Activated naive CD8-positive, alpha-beta T cell treated with anti-CD3 and anti-CD28 coated beads for 36 hours (primary cell): ENCODE results near the gene CHN2. TPM values are rescaled to one million over a fixed set of nuclear protein-coding genes. Genes with fewer than 3 reads are reported as not detected.

ENCODE experiments used
- DNase-seq: peaks from one replicate; pipeline ENCODE4 v3.0.0; 2021
- H3K27ac Mint-ChIP-seq: one replicate; pipeline ENCODE4 v1.8.0; 2022; ENCODE audit warnings: mild to moderate bottlenecking, moderate library complexity, mixed read lengths
- H3K27me3 Mint-ChIP-seq: one replicate; pipeline ENCODE4 v1.8.0; 2022; ENCODE audit warnings: mild to moderate bottlenecking, mixed read lengths
- H3K36me3 Mint-ChIP-seq: one replicate; pipeline ENCODE4 v1.8.0; 2021; ENCODE audit warnings: mild to moderate bottlenecking, mixed read lengths
- H3K4me1 Mint-ChIP-seq: one replicate; pipeline ENCODE4 v1.8.0; 2021; ENCODE audit warnings: mixed read lengths
- H3K4me3 Mint-ChIP-seq: one replicate; pipeline ENCODE4 v1.8.0; 2022; ENCODE audit warnings: mild to moderate bottlenecking, moderate library complexity, mixed read lengths
- H3K9me3 Mint-ChIP-seq: one replicate; pipeline ENCODE4 v1.8.0; 2022; ENCODE audit warnings: mixed read lengths
- total RNA-seq, 2 experiments: library from RNA; stranded (reverse); gene quantifications; one replicate each; pipeline ENCODE4 v1.2.3, GENCODE V29; 2021

The CHN2 gene
- total RNA-seq, 2 experiments from 2014 or later, result 0.80 to 1.6 TPM

GRCh38 chr7:29274146-29275017 lies 79.8 kb downstream of the CHN2 start:
- DNase-seq, result no peak
- no peak overlapping the region for H3K4me3 Mint-ChIP-seq
- no peaks in the 10 kb centered on the region for H3K36me3 Mint-ChIP-seq
- H3K27ac Mint-ChIP-seq, result no peak overlapping the region
- H3K4me1 Mint-ChIP-seq, result peaks cover 12% of the 10 kb centered on the region
- no peaks in the 10 kb centered on the region for H3K9me3 Mint-ChIP-seq
- peaks cover 9% of the 10 kb centered on the region for H3K27me3 Mint-ChIP-seq

GRCh38 chr7:29275018-29275318 lies 80.4 kb downstream of the CHN2 start:
- Mint-ChIP-seq H3K27ac (no peak overlapping the region), H3K4me3 (no peak overlapping the region), H3K36me3 (no peaks in the 10 kb centered on the region), H3K9me3 (no peaks in the 10 kb centered on the region), H3K27me3 (peaks cover 10% of the 10 kb centered on the region), H3K4me1 (peaks cover 12% of the 10 kb centered on the region)
- no peak for DNase-seq

- peaks cover 12% of the 10 kb centered on the region for H3K4me1 Mint-ChIP-seq
- no peaks in the 10 kb centered on the region for H3K9me3 Mint-ChIP-seq
Observed at GRCh38 chr7:29275493-29275892, 80.9 kb downstream of the CHN2 start.

GRCh38 chr7:29276199-29276598 lies 81.6 kb downstream of the CHN2 start:
- Mint-ChIP-seq H3K4me3 (no peak overlapping the region), H3K4me1 (peaks cover 9% of the 10 kb centered on the region), H3K27ac (no peak overlapping the region), H3K27me3 (peaks cover 9% of the 10 kb centered on the region), H3K9me3 (no peaks in the 10 kb centered on the region), H3K36me3 (no peaks in the 10 kb centered on the region)
- DNase-seq, result no peak

More at GRCh38 chr7:29275493-29275892, 80.9 kb downstream of the CHN2 start:
- DNase-seq, result no peak
- no peaks in the 10 kb centered on the region for H3K36me3 Mint-ChIP-seq
- peaks cover 9% of the 10 kb centered on the region for H3K27me3 Mint-ChIP-seq
- no peak overlapping the region for H3K4me3 Mint-ChIP-seq
- no peak overlapping the region for H3K27ac Mint-ChIP-seq

- no peak for DNase-seq
- H3K27ac Mint-ChIP-seq, result no peak overlapping the region
Observed at GRCh38 chr7:29276806-29277205, 82.2 kb downstream of the CHN2 start.

GRCh38 chr7:29277436-29278215 lies 83.1 kb downstream of the CHN2 start:
- H3K27me3 Mint-ChIP-seq, result peaks cover 6% of the 10 kb centered on the region
- peaks cover 3% of the 10 kb centered on the region for H3K4me1 Mint-ChIP-seq
- H3K27ac Mint-ChIP-seq, result no peak overlapping the region
- no peak overlapping the region for H3K4me3 Mint-ChIP-seq
- DNase-seq, result no peak
- no peaks in the 10 kb centered on the region for H3K36me3 Mint-ChIP-seq
- no peaks in the 10 kb centered on the region for H3K9me3 Mint-ChIP-seq

More at GRCh38 chr7:29276806-29277205, 82.2 kb downstream of the CHN2 start:
- no peaks in the 10 kb centered on the region for H3K36me3 Mint-ChIP-seq
- H3K27me3 Mint-ChIP-seq, result peaks cover 9% of the 10 kb centered on the region
- H3K9me3 Mint-ChIP-seq, result no peaks in the 10 kb centered on the region
- peaks cover 3% of the 10 kb centered on the region for H3K4me1 Mint-ChIP-seq
- no peak overlapping the region for H3K4me3 Mint-ChIP-seq

GRCh38 chr7:29278337-29279069 lies 83.9 kb downstream of the CHN2 start:
- Mint-ChIP-seq H3K9me3 (no peaks in the 10 kb centered on the region), H3K27me3 (peaks cover 9% of the 10 kb centered on the region), H3K4me3 (no peak overlapping the region), H3K4me1 (peaks cover 3% of the 10 kb centered on the region), H3K27ac (no peak overlapping the region), H3K36me3 (no peaks in the 10 kb centered on the region)
- DNase-seq, result no peak

GRCh38 chr7:29281782-29282541 lies 87.4 kb downstream of the CHN2 start:
- H3K4me3 Mint-ChIP-seq, result no peak overlapping the region

GRCh38 chr7:29282819-29283414 lies 88.3 kb downstream of the CHN2 start:
- Mint-ChIP-seq H3K9me3 (no peaks in the 10 kb centered on the region), H3K27ac (no peak overlapping the region), H3K4me1 (peaks cover 13% of the 10 kb centered on the region), H3K27me3 (peaks cover 24% of the 10 kb centered on the region), H3K4me3 (no peak overlapping the region), H3K36me3 (no peaks in the 10 kb centered on the region)
- DNase-seq, result no peak

More at GRCh38 chr7:29281782-29282541, 87.4 kb downstream of the CHN2 start:
- DNase-seq, result no peak
- peaks cover 18% of the 10 kb centered on the region for H3K27me3 Mint-ChIP-seq
- no peaks in the 10 kb centered on the region for H3K36me3 Mint-ChIP-seq
- H3K27ac Mint-ChIP-seq, result no peak overlapping the region
- peaks cover 15% of the 10 kb centered on the region for H3K4me1 Mint-ChIP-seq
- no peaks in the 10 kb centered on the region for H3K9me3 Mint-ChIP-seq

GRCh38 chr7:29284696-29285443 lies 90.3 kb downstream of the CHN2 start:
- H3K27ac Mint-ChIP-seq, result no peak overlapping the region
- peaks cover 25% of the 10 kb centered on the region for H3K27me3 Mint-ChIP-seq
- H3K4me1 Mint-ChIP-seq, result peaks cover 13% of the 10 kb centered on the region
- no peak overlapping the region for H3K4me3 Mint-ChIP-seq
- H3K36me3 Mint-ChIP-seq, result no peaks in the 10 kb centered on the region
- DNase-seq, result no peak
- no peaks in the 10 kb centered on the region for H3K9me3 Mint-ChIP-seq

- peaks cover 25% of the 10 kb centered on the region for H3K27me3 Mint-ChIP-seq
- H3K4me1 Mint-ChIP-seq, result peaks cover 13% of the 10 kb centered on the region
- no peak overlapping the region for H3K27ac Mint-ChIP-seq
- H3K9me3 Mint-ChIP-seq, result no peaks in the 10 kb centered on the region
- no peak overlapping the region for H3K4me3 Mint-ChIP-seq
- peak; percentile 55 for DNase-seq
- H3K36me3 Mint-ChIP-seq, result no peaks in the 10 kb centered on the region
Observed at GRCh38 chr7:29285444-29285793, 90.8 kb downstream of the CHN2 start.

GRCh38 chr7:29285861-29286260 lies 91.3 kb downstream of the CHN2 start:
- Mint-ChIP-seq H3K27ac (no peak overlapping the region), H3K4me3 (no peak overlapping the region), H3K9me3 (no peaks in the 10 kb centered on the region), H3K36me3 (no peaks in the 10 kb centered on the region), H3K4me1 (peaks cover 13% of the 10 kb centered on the region), H3K27me3 (peaks cover 25% of the 10 kb centered on the region)
- no peak for DNase-seq

GRCh38 chr7:29287366-29287765 lies 92.8 kb downstream of the CHN2 start:
- no peaks in the 10 kb centered on the region for H3K36me3 Mint-ChIP-seq
- H3K9me3 Mint-ChIP-seq, result no peaks in the 10 kb centered on the region
- H3K4me3 Mint-ChIP-seq, result no peak overlapping the region
- H3K27ac Mint-ChIP-seq, result no peak overlapping the region
- DNase-seq, result no peak
- peaks cover 25% of the 10 kb centered on the region for H3K27me3 Mint-ChIP-seq
- H3K4me1 Mint-ChIP-seq, result peaks cover 13% of the 10 kb centered on the region
